HG02973 (cell line): ENCODE measurements around the gene ATP6V1D.
"Not testable (repeated sequence)": the region's sequence is repeated elsewhere in the genome, so short reads cannot be mapped to it uniquely, and the experiment has no call there.

Source experiments
- ATAC-seq: cut with Tn5 transposase; IDR thresholded peaks from one replicate; pipeline ENCODE4 v1.9.1; 2021; ENCODE audit warnings: moderate library complexity; ENCODE audit not compliant: unreplicated experiment

ATP6V1D gene

GRCh38 chr14:67359775-67360469, at the start of gene ATP6V1D, which contains the start of gene EIF2S1:
Gene ATP6V1D (minus strand): TSS chr14:67359804. CDS start chr14:67359698, 106 bp downstream.
Gene EIF2S1 (plus strand): TSS chr14:67360328. CDS start chr14:67364768, 4,440 bp downstream.
- peak; percentile 89 for ATAC-seq

GRCh38 chr14:67408122-67408801, 48.7 kb upstream of the ATP6V1D start:
- ATAC-seq = not testable (repeated sequence)

- ATAC-seq = no peak
These were observed 46.2 kb upstream of the ATP6V1D start for GRCh38 chr14:67405771-67406170.

- ATAC-seq = no peak
These were observed 40.8 kb upstream of the ATP6V1D start for GRCh38 chr14:67400434-67400833.

- no peak for ATAC-seq
These were observed 37.9 kb upstream of the ATP6V1D start for GRCh38 chr14:67397536-67397935.

- no peak for ATAC-seq
These were observed 36.9 kb upstream of the ATP6V1D start for GRCh38 chr14:67396381-67396970.

- no peak for ATAC-seq
These were observed 36.2 kb upstream of the ATP6V1D start for GRCh38 chr14:67395876-67396189.

GRCh38 chr14:67395086-67395875, 35.7 kb upstream of the ATP6V1D start:
- no peak for ATAC-seq

GRCh38 chr14:67393689-67394088, 34.1 kb upstream of the ATP6V1D start:
- ATAC-seq = no peak

GRCh38 chr14:67392800-67393199, 33.2 kb upstream of the ATP6V1D start:
- ATAC-seq = no peak

GRCh38 chr14:67392123-67392522, 32.5 kb upstream of the ATP6V1D start:
- no peak for ATAC-seq

- ATAC-seq = no peak
These were observed 31.7 kb upstream of the ATP6V1D start for GRCh38 chr14:67391268-67391667.

GRCh38 chr14:67389811-67390534, 30.4 kb upstream of the ATP6V1D start:
- no peak for ATAC-seq

- no peak for ATAC-seq
These were observed 29.7 kb upstream of the ATP6V1D start for GRCh38 chr14:67389275-67389674.

- no peak for ATAC-seq
These were observed 27.6 kb upstream of the ATP6V1D start for GRCh38 chr14:67387195-67387594.

- no peak for ATAC-seq
These were observed 26.0 kb upstream of the ATP6V1D start for GRCh38 chr14:67385618-67386017.

GRCh38 chr14:67385120-67385519, 25.5 kb upstream of the ATP6V1D start:
- ATAC-seq = no peak

GRCh38 chr14:67377916-67378315, 18.3 kb upstream of the ATP6V1D start:
- ATAC-seq = no peak

- ATAC-seq = no peak
These were observed 13.7 kb upstream of the ATP6V1D start for GRCh38 chr14:67373347-67373746.

- ATAC-seq = no peak
These were observed 13.2 kb upstream of the ATP6V1D start for GRCh38 chr14:67372833-67373232.
